Endothelial cell of umbilical vein (primary cell): ENCODE measurements around the gene EML1. TPM values are rescaled to one million over a fixed set of nuclear protein-coding genes. Genes with fewer than 3 reads are reported as not detected.

Experiments
- BruUV-seq: library from RNA; stranded (reverse); fragments of 400-500 nt; replicated peaks from 2 replicates; lab custom pipeline; 2021; lab: Mats Ljungman, UMichigan
- CTCF ChIA-PET: fragments of 300-600, 350-600 bp; sonication (Branson Sonifier 250); formaldehyde crosslinking; loops from one replicate; lab custom pipeline; 2021; ENCODE audit warnings: antibody characterized with exemption, inconsistent platforms; lab: Charles Lee
- POLR2A ChIA-PET: fragments of 300-600, 350-600 bp; sonication (Branson Sonifier 250); formaldehyde crosslinking; loops from one replicate; lab custom pipeline; 2021; ENCODE audit warnings: antibody characterized with exemption, inconsistent platforms; lab: Charles Lee
- DNase-seq: peaks from one replicate; pipeline ENCODE4 v3.0.0-alpha.2; 2011; ENCODE audit warnings: low read depth, low spot score
- FAIRE-seq: peaks from 2 replicates; lab custom pipeline; 2011; peaks lifted over from hg19 to GRCh38; lab: Jason Lieb, UNC
- H2AFZ ChIP-seq: 2 replicates; pipeline ENCODE4 v1.6.0; 2012; ENCODE audit warnings: low read depth, low read length, control low read depth, inconsistent platforms
- H3K27ac ChIP-seq: 2 replicates; pipeline ENCODE4 v1.5.1; 2011; ENCODE audit warnings: low read depth, mild to moderate bottlenecking, control low read depth, low read length, moderate library complexity; ENCODE audit not compliant: insufficient read depth
- H3K27me3 ChIP-seq, 2 experiments: 2 replicates each; pipeline versions ENCODE4 v1.6.0 to v1.6.1; 2011; ENCODE audit warnings: low read length in 2 of 2, mixed read lengths in 1 of 2; ENCODE audit not compliant: control insufficient read depth in 2 of 2, insufficient read depth in 2 of 2
- H3K36me3 ChIP-seq, 2 experiments: 2 replicates in 1 of 2; 3 replicates in 1 of 2; pipeline ENCODE4 v1.5.1; 2011; ENCODE audit warnings: low read length in 2 of 2, mild to moderate bottlenecking in 1 of 2, moderate library complexity in 1 of 2; ENCODE audit not compliant: control insufficient read depth in 2 of 2, insufficient read depth in 2 of 2; ENCODE audit errors: extremely low read depth in 1 of 2
- H3K4me1 ChIP-seq: 3 replicates; pipeline ENCODE4 v1.5.1; 2011; ENCODE audit warnings: mild to moderate bottlenecking, low read length; ENCODE audit not compliant: control insufficient read depth, insufficient read depth; ENCODE audit errors: extremely low read depth
- H3K4me2 ChIP-seq: 2 replicates; pipeline ENCODE4 v1.6.1; 2011; ENCODE audit warnings: low read length, control low read depth, mixed read lengths; ENCODE audit not compliant: insufficient read depth
- H3K4me3 ChIP-seq, 3 experiments: fragments of 200-600 bp in 1 of 3; sonication (generic), shearing (Covaris generic) in 1 of 3; replicated peaks in 1 of 3; 2 replicates each; pipeline ENCODE4 v1.5.1; 2011 to 2016; ENCODE audit warnings: control low read depth in 3 of 3, low read length in 3 of 3, mild to moderate bottlenecking in 2 of 3, inconsistent platforms in 1 of 3, low read depth in 1 of 3, moderate library complexity in 1 of 3; ENCODE audit not compliant: insufficient read depth in 1 of 3
- H3K79me2 ChIP-seq: 2 replicates; pipeline ENCODE4 v1.6.0; 2012; ENCODE audit warnings: low read length, inconsistent platforms; ENCODE audit not compliant: control insufficient read depth, insufficient read depth
- H3K9ac ChIP-seq: replicated peaks from 2 replicates; pipeline ENCODE3; 2011; ENCODE audit warnings: low read length, control low read depth; ENCODE audit not compliant: insufficient read depth; ENCODE audit errors: extremely low read depth
- H3K9me1 ChIP-seq: replicated peaks from 3 replicates; pipeline ENCODE4 v1.6.0; 2011; ENCODE audit warnings: mild to moderate bottlenecking, low read length; ENCODE audit not compliant: control insufficient read depth, insufficient read depth; ENCODE audit errors: extremely low read depth
- H3K9me3 ChIP-seq: replicated peaks from 2 replicates; pipeline ENCODE4 v1.5.1; 2012; ENCODE audit warnings: low read length, inconsistent platforms; ENCODE audit not compliant: control insufficient read depth, insufficient read depth
- H4K20me1 ChIP-seq: replicated peaks from 2 replicates; pipeline ENCODE3; 2011; ENCODE audit warnings: mild to moderate bottlenecking, low read length; ENCODE audit not compliant: control insufficient read depth, insufficient read depth; ENCODE audit errors: extremely low read depth
- CTCF ChIP-seq, 2 donors: IDR thresholded peaks; 1 replicate in 1 of 2; 2 replicates in 1 of 2; pipeline ENCODE4 v1.5.1; 2011; ENCODE audit warnings: low read length in 2 of 2, mild to moderate bottlenecking in 2 of 2, moderate library complexity in 2 of 2, control low read depth in 1 of 2, inconsistent platforms in 1 of 2, low read depth in 1 of 2; ENCODE audit not compliant: insufficient read depth in 1 of 2; ENCODE audit errors: extremely low read depth in 1 of 2
- EZH2 ChIP-seq: IDR thresholded peaks from 2 replicates; pipeline ENCODE4 v1.6.1; 2012; ENCODE audit warnings: borderline replicate concordance, low read depth, mild to moderate bottlenecking, moderate library complexity, low read length, inconsistent platforms; ENCODE audit not compliant: severe bottlenecking
- FOS ChIP-seq: IDR thresholded peaks from 2 replicates; pipeline ENCODE4 v1.6.1; 2011; ENCODE audit warnings: mild to moderate bottlenecking, low read length, moderate library complexity, borderline replicate concordance; ENCODE audit not compliant: insufficient read depth
- GATA2 ChIP-seq: IDR thresholded peaks from 2 replicates; pipeline ENCODE4 v1.7.0; 2011; ENCODE audit warnings: low read depth, mild to moderate bottlenecking, moderate library complexity, mixed read lengths, low read length; ENCODE audit not compliant: insufficient read length, insufficient read depth
- JUN ChIP-seq: IDR thresholded peaks from 2 replicates; pipeline ENCODE4 v1.6.1; 2011; ENCODE audit warnings: borderline replicate concordance, low read depth; ENCODE audit not compliant: insufficient read length, insufficient read depth
- MAX ChIP-seq: IDR thresholded peaks from 2 replicates; pipeline ENCODE4 v1.6.1; 2011; ENCODE audit not compliant: insufficient read depth, insufficient read length
- MYC ChIP-seq: IDR thresholded peaks from one replicate; pipeline ENCODE4 v1.6.1; 2011; ENCODE audit warnings: mild to moderate bottlenecking, low read depth, low read length
- POLR2A ChIP-seq: IDR thresholded peaks from 2 replicates; pipeline ENCODE4 v1.6.1; 2012; ENCODE audit warnings: low read depth, mild to moderate bottlenecking, control low read depth, low read length
- POLR2AphosphoS5 ChIP-seq: IDR thresholded peaks from 2 replicates; pipeline ENCODE4 v1.6.1; 2012; ENCODE audit warnings: low read depth, mild to moderate bottlenecking, control low read depth, low read length, moderate library complexity; ENCODE audit not compliant: insufficient read depth
- dilution Hi-C: fragments of 300-500 bp; cut with MboI; formaldehyde crosslinking; loops from one replicate; pipeline ENCODE4 v1.15.0; 2019; ENCODE audit warnings: low sequenced_read_pairs; ENCODE audit not compliant: extremely low pct_ligation_motif_present
- intact Hi-C: fragments of 100-400 bp; cut with micrococcal nuclease; formaldehyde crosslinking; loops from one replicate; pipeline ENCODE4 v1.10.0; 2022
- polyA plus RNA-seq, 4 experiments: library from polyadenylated mRNA; depleted of rRNA in 3 of 4; stranded (reverse) in 3 of 4; unstranded in 1 of 4; fragments of >200 nt; gene quantifications; 2 replicates each; pipeline versions ENCODE4 v1.2.1 to v1.2.3, GENCODE V29; 2011 to 2012; ENCODE audit warnings: missing spikeins in 1 of 4
- total RNA-seq: library from RNA; stranded (reverse); gene quantifications from 2 replicates; pipeline ENCODE4 v1.2.3, GENCODE V29; 2021

Gene EML1
- total and polyA plus RNA-seq, 2 donors (not counting 3 experiments of a cell fraction or from before 2014, with no cell fraction given), result 22.9 to 33.0 TPM

GRCh38 chr14:99984036-99984435 lies 190.8 kb downstream of the EML1 start:
- TF ChIP-seq FOS (no peak), CTCF (IDR thresholded peaks at IDR 0.05; ENCODE audit: extremely low read depth in 1 of 2, insufficient read depth in 1 of 2, low read depth in 1 of 2, low read length in 2 of 2) (no peak), EZH2 (no peak), MYC (no peak), POLR2A (no peak), POLR2AphosphoS5 (no peak), JUN (no peak), MAX (no peak), GATA2 (no peak)
- H2AFZ ChIP-seq, result no peak overlapping the region
- H3K27me3 ChIP-seq, result no peaks in the 10 kb centered on the region
- intact Hi-C loops (no loop called here), dilution Hi-C loops (no loop called here)
- no peak overlapping the region for H3K4me2 ChIP-seq
- no peak for FAIRE-seq
- no peak for DNase-seq
- H3K27ac ChIP-seq, result no peak overlapping the region
- H3K79me2 ChIP-seq, result peaks cover 12% of the 10 kb centered on the region
- H3K9me3 ChIP-seq, result no peaks in the 10 kb centered on the region
- ChIA-PET POLR2A (no interaction called here), CTCF (interaction anchor here (1.1 to 5.0 kb wide), 16 partner anchors 9 to 295 kb away, joined by 3 to 150 read pairs (median 6); no protein-coding TSS in a partner anchor)
- H3K36me3 ChIP-seq, result no peaks in the 10 kb centered on the region
- no peaks in the 10 kb centered on the region for H4K20me1 ChIP-seq
- no peak overlapping the region for H3K9ac ChIP-seq
- H3K9me1 ChIP-seq, result no peaks in the 10 kb centered on the region
- peaks cover 6% of the 10 kb centered on the region for H3K4me1 ChIP-seq
- BruUV-seq, result no TSS peak
- H3K4me3 ChIP-seq, result no peak overlapping the region
